Psoas muscle (tissue), 8 donors: ENCODE data around the gene UBAC2. TPM values are rescaled to one million over a fixed set of nuclear protein-coding genes. Genes with fewer than 3 reads are reported as not detected.

Experiments used
- ATAC-seq, 4 donors: fragments of 200-7000 bp; cut with Tn5 transposase; one replicate each; pipeline ENCODE4 v1.9.1; 2020; ENCODE audit warnings: moderate library complexity in 3 of 4, mild to moderate bottlenecking in 2 of 4
- DNase-seq, 2 donors: peaks; one replicate each; pipeline ENCODE4 v3.0.0-alpha.2; 2020
- H3K27ac ChIP-seq: fragments of 200-600 bp; one replicate; pipeline ENCODE4 v1.8.0; 2022
- H3K27me3 ChIP-seq, 3 donors: fragments of 200-600 bp in 1 of 3; one replicate each; pipeline versions ENCODE4 v1.6.1 to v1.8.0; 2013 to 2022; ENCODE audit warnings: low read length in 2 of 3, mild to moderate bottlenecking in 2 of 3, moderate library complexity in 1 of 3; ENCODE audit not compliant: insufficient read depth in 3 of 3
- H3K36me3 ChIP-seq, 2 donors: fragments of 200-600 bp in 1 of 2; one replicate each; pipeline versions ENCODE4 v1.6.1 to v1.8.0; 2013 to 2022; ENCODE audit warnings: low read depth in 1 of 2, mild to moderate bottlenecking in 1 of 2, moderate library complexity in 1 of 2; ENCODE audit not compliant: insufficient read depth in 1 of 2
- H3K4me1 ChIP-seq: fragments of 200-600 bp; one replicate; pipeline ENCODE4 v1.8.0; 2022
- H3K4me3 ChIP-seq: fragments of 200-600 bp; one replicate; pipeline ENCODE4 v1.8.0; 2022; ENCODE audit warnings: mild to moderate bottlenecking
- H3K9me3 ChIP-seq: fragments of 200-600 bp; one replicate; pipeline ENCODE4 v1.8.0; 2022
- WGBS, 3 donors: extraction: QIAGEN DNeasy Blood & Tissue Kit; methylation state at CpG; one replicate each; pipeline versions ENCODE4 v1.1.6 to v1.1.7; 2013; 5-methylcytosine and 5-hydroxymethylcytosine counted together
- intact Hi-C, 2 donors: fragments of 100-400 bp; cut with DNase I; formaldehyde crosslinking; loops; one replicate each; pipeline versions ENCODE4 v1.11.0 to v1.14.2; 2022
- polyA plus RNA-seq, 3 donors: library from polyadenylated mRNA; stranded (reverse); fragments of 200-250 nt; gene quantifications; one replicate each; pipeline ENCODE4 v1.2.3, GENCODE V29; 2013
- total RNA-seq, 4 donors: library from RNA; stranded (reverse); fragmentation: NEBNext Ultra II Directional in 2 of 4; extraction: Animal tissue kit (Norgen Biotek cat#: 25700) in 2 of 4; gene quantifications; one replicate each; pipeline versions ENCODE4 v1.2.1 to v1.2.4, GENCODE V29; 2021 to 2023
- TF ChIP-seq, protein P1 (sequence below): fragments of 200-600 bp; IDR thresholded peaks from one replicate; pipeline ENCODE4 v1.8.0; 2022; ENCODE audit warnings: antibody characterized with exemption
- donor health status: healthy with polysubstance abuse.
- donor health status: DM: no; HTN: no; CAD: no; lungs with moderate emphysema.
- donor health status: Bipolar disorder and iron deficiency.
- donor health status: healthy.
- donor health status: DM: yes; HTN: yes; CAD: no.
- donor health status: DM: no; HTN: no; CAD: no.
- donor health status: DM: no; HTN: no; CAD: no.
- donor health status: DM: yes; HTN: yes; CAD: no.

The UBAC2 gene
- total and polyA plus RNA-seq, 7 donors: 54.1 to 97.1 (median 71.7) TPM

DNA sequence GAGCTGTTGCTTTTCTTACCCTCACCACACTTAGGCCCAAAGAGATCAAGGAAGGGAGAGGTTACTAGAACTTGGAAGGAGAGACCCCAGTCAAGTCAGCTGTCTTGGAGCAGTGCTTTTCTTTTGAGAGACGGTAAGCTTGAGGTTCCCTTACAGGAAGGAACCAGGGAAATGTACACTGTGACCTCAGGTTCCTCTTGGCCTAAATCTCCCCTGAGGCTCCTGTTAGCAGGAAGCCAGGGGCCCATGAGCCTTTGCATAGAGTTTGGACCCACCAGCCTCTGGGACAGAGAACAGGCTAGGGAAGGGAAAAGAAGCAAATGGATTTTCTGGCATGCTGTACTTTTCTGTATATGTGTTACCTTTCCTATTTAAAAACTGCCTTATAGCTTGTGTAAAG lies 63.4 kb downstream of the UBAC2 start:
- Histone ChIP-seq H3K36me3 (no peaks in the 10 kb centered on the region), H3K27me3 (no peaks in the 10 kb centered on the region), H3K27ac (peak overlapping the region; percentile 71), H3K9me3 (no peaks in the 10 kb centered on the region), H3K4me3 (no peak overlapping the region), H3K4me1 (peaks cover 42% of the 10 kb centered on the region)
- intact Hi-C loops: loop anchor here (2.0 to 5.0 kb wide), 4 partner anchors 37 to 89 kb away; partner anchors contain the start of gene UBAC2 (in 1 of the 2)
- TF ChIP-seq, protein P1, sequence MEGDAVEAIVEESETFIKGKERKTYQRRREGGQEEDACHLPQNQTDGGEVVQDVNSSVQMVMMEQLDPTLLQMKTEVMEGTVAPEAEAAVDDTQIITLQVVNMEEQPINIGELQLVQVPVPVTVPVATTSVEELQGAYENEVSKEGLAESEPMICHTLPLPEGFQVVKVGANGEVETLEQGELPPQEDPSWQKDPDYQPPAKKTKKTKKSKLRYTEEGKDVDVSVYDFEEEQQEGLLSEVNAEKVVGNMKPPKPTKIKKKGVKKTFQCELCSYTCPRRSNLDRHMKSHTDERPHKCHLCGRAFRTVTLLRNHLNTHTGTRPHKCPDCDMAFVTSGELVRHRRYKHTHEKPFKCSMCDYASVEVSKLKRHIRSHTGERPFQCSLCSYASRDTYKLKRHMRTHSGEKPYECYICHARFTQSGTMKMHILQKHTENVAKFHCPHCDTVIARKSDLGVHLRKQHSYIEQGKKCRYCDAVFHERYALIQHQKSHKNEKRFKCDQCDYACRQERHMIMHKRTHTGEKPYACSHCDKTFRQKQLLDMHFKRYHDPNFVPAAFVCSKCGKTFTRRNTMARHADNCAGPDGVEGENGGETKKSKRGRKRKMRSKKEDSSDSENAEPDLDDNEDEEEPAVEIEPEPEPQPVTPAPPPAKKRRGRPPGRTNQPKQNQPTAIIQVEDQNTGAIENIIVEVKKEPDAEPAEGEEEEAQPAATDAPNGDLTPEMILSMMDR: no peak
- 6 to 17% (median 11%) methylated on average over 1 of the region's 1 CpG for WGBS, 3 donors
- ATAC-seq (peak in 3 of 4 donors; percentile 20 to 35 (median 28)), DNase-seq (no peak)

DNA sequence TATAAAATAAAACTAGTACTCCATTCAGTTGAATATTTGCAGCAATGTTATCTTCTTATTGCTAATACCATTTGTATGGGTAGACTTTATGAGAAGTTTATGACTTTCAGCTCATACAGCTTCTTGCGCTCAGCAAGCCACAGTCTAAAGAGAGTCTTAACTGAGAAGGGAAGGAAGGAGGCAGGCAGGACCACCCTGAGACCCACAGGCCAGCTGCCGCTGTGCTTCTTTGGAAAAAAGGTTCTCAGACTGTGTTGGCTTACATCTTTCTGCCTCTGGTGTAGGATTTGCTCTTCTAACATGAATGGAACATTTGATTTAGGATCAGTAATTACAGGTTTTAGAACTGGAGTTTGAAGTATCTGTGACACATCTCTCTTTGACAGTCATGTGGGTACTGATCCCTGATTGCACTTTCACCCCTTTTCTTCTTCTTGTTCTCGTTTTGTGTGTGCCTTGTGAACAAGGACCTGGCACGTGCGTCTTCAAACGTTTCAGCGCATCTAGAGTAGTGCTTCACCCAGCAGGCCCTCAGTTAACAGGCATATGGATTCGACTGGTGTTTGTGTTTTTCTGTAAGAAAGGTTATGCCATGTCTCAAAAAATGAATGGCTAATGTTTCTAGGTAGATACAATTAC lies 64.6 kb downstream of the UBAC2 start:
- H3K27ac ChIP-seq: peak overlapping the region; percentile 32
- no peaks in the 10 kb centered on the region for H3K9me3 ChIP-seq
- TF ChIP-seq, protein P1: no peak
- no peak for ATAC-seq
- 76 to 79% (median 76%) methylated on average over 8 of the region's 8 CpGs for WGBS, 3 donors
- H3K4me1 ChIP-seq: peaks cover 42% of the 10 kb centered on the region
- no peaks in the 10 kb centered on the region for H3K36me3 ChIP-seq
- intact Hi-C loops: loop anchor here (2.0 to 5.0 kb wide), 5 partner anchors 48 to 90 kb away; partner anchors contain the start of gene UBAC2 (in 1 of the 2)
- no peak for DNase-seq
- no peaks in the 10 kb centered on the region for H3K27me3 ChIP-seq
- H3K4me3 ChIP-seq: no peak overlapping the region

DNA sequence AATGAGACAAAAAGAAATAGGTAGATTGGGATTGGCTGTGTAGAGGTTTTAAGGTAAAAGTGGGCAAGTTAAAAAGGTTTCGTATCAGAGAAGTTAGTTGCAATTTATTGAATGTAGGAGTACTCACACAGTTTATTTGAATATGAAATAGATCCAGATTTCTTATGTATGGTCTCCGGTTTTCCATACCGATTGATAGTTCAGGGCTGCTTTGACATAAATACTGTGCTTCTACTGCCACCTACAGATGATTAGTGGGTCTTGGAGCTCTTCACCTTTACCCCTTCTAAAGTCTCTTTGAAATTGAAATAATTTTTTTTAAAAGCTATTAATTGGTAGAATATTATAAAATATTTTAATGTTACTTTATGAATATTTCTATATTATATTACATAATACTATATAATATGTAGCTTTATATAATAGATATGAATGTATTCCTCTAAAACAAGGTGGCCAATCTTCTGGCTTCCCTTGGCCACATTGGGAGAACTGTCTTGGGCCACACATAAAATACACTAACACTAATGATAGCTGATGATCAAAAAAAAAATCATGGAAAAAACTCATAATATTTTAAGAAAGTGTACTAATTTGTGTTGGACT lies 65.3 kb downstream of the UBAC2 start:
- Histone ChIP-seq H3K4me3 (no peak overlapping the region), H3K27me3 (no peaks in the 10 kb centered on the region), H3K4me1 (peaks cover 42% of the 10 kb centered on the region), H3K27ac (no peak overlapping the region), H3K36me3 (no peaks in the 10 kb centered on the region), H3K9me3 (no peaks in the 10 kb centered on the region)
- DNase-seq (no peak), ATAC-seq (peak; percentile 64 to 77 (median 64))
- 30 to 38% (median 35%) methylated on average over 3 of the region's 3 CpGs for WGBS, 3 donors
- TF ChIP-seq, protein P1: peak; percentile 74
- intact Hi-C loops: loop anchor here (2.0 to 5.0 kb wide), 5 partner anchors 49 to 91 kb away; partner anchors contain the start of gene UBAC2 (in 1 of the 2)

DNA sequence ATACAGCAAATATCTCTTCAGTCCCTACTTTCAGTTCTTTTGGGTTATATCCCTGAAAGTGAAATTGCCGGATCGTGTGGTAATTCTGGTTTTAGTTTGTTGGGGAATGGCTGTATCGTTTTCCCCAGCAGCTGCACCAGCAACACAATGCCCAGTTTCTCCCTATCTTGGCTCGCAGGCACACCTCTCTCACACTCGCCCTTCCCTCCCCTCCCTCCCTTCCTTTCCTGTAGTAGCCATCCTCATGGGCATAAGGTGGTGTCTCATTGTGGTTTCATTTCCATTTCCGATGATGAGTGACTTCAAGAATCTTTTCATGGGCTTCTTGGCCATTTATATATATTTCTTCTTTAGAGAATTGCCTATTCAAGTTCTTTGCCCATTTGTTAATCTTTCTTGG lies 66.2 kb downstream of the UBAC2 start:
- Histone ChIP-seq H3K27me3 (no peaks in the 10 kb centered on the region), H3K36me3 (no peaks in the 10 kb centered on the region), H3K4me3 (no peak overlapping the region), H3K27ac (no peak overlapping the region), H3K9me3 (peaks cover under 1% of the 10 kb centered on the region), H3K4me1 (peaks cover 40% of the 10 kb centered on the region)
- 37 to 62% (median 44%) methylated on average over 6 of the region's 6 CpGs for WGBS, 3 donors
- TF ChIP-seq, protein P1: no peak
- DNase-seq (no peak), ATAC-seq (no peak)
- intact Hi-C loops: loop anchor here in 1 of 2 donors (5.0 kb wide), 2 partner anchors 50 to 75 kb away; no protein-coding TSS in a partner anchor
